GM10266 (cell line): Measurements from ENCODE around the gene CLIC5.

Experiments used
- DNase-seq: peaks from one replicate; pipeline ENCODE4 v3.0.0; 2012; ENCODE audit errors: extremely low spot score
- TF ChIP-seq, protein P1 (sequence below): IDR thresholded peaks from 2 replicates; pipeline ENCODE4 v1.5.1; 2012; ENCODE audit warnings: mild to moderate bottlenecking, low read depth; ENCODE audit not compliant: control insufficient read depth, insufficient read depth; ENCODE audit errors: missing control alignments

The CLIC5 gene

DNA sequence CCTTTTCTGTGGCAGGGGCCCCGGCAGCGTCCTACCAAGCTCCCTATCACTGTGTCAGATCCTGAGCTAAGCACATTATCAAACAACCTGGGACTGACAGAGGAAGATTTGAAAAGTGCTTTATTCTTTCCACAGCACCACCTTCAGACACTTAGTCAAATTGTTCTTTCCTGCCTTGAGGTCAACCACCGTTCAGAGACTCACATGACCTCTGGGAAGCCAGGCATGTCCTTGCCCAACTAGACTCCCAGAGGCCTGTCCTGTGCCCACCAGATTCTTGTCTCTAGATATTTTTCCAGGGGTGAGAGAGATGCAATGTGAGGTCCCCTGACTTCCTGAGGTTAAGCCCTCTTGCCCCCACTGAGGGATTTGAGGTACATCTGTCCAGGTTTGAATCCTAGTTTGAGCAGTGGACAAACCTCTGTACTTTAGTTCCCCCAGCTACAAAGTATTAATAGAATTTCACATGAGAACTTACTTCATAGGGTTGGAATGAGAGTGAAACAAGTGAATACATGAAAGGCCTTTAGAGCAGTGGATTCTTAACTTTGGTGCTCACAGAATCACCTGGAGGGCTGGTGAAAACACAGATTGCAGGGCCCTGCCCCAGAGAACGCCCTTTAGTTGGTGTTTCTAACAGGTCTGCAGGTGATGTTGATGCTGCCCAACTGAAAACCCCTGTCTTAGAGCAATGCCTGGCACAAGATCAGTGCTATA is 179.8 kb downstream of the CLIC5 start:
- no peak for DNase-seq
- TF ChIP-seq, protein P1, sequence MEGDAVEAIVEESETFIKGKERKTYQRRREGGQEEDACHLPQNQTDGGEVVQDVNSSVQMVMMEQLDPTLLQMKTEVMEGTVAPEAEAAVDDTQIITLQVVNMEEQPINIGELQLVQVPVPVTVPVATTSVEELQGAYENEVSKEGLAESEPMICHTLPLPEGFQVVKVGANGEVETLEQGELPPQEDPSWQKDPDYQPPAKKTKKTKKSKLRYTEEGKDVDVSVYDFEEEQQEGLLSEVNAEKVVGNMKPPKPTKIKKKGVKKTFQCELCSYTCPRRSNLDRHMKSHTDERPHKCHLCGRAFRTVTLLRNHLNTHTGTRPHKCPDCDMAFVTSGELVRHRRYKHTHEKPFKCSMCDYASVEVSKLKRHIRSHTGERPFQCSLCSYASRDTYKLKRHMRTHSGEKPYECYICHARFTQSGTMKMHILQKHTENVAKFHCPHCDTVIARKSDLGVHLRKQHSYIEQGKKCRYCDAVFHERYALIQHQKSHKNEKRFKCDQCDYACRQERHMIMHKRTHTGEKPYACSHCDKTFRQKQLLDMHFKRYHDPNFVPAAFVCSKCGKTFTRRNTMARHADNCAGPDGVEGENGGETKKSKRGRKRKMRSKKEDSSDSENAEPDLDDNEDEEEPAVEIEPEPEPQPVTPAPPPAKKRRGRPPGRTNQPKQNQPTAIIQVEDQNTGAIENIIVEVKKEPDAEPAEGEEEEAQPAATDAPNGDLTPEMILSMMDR, result no peak

DNA sequence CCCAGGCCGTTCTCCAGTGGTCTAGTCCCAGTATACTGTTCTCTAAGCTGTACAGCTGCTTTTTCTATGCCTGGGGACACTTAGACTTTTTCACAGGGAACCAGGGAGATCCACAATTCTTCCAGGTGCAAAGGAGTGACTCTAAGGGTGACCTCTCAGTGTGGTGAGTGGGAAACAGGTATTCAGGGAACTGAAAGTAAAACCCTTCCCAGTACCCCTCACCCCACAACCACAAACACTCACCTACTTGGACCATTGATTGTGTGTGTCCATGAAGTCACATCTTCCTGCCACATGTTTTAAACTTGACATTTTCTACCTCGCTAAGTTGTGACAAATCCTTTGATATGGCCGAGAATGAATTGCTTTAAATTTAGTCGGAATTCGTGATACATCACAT is 183.6 kb downstream of the CLIC5 start:
- DNase-seq, result no peak
- TF ChIP-seq, protein P1, result no peak
